T-helper 1 cell (primary cell): ENCODE data around the gene CCDC144A.
"Not testable (repeated sequence)": the region's sequence is repeated elsewhere in the genome, so short reads cannot be mapped to it uniquely, and the experiment has no call there.

Source experiments
- DNase-seq, 5 donors: peaks; one replicate each; pipeline ENCODE4 v3.0.0-alpha.2; 2012 to 2020

CCDC144A gene

GRCh38 chr17:16758177-16758576 is 68.1 kb downstream of the CCDC144A start:
- not testable (repeated sequence) for DNase-seq

- DNase-seq = not testable (repeated sequence)
Measured at GRCh38 chr17:16768290-16769175, 78.5 kb downstream of the CCDC144A start.

GRCh38 chr17:16772394-16773145 is 82.5 kb downstream of the CCDC144A start:
- DNase-seq = not testable (repeated sequence)

- not testable (repeated sequence) for DNase-seq
Measured at GRCh38 chr17:16773146-16773522, 83.1 kb downstream of the CCDC144A start.

- peak in 1 of 5 donors; percentile 1 for DNase-seq
Measured at GRCh38 chr17:16787851-16788250, 97.8 kb downstream of the CCDC144A start.

- DNase-seq = not testable (repeated sequence)
Measured at GRCh38 chr17:16788889-16789536, 99.0 kb downstream of the CCDC144A start.

GRCh38 chr17:16789622-16790021 is 99.6 kb downstream of the CCDC144A start:
- not testable (repeated sequence) for DNase-seq

- not testable (repeated sequence) for DNase-seq
Measured at GRCh38 chr17:16790313-16790871, 100.4 kb downstream of the CCDC144A start.

GRCh38 chr17:16794215-16794614 is 104.2 kb downstream of the CCDC144A start:
- DNase-seq = not testable (repeated sequence)

- not testable (repeated sequence) for DNase-seq
Measured at GRCh38 chr17:16795894-16796293, 105.9 kb downstream of the CCDC144A start.

- DNase-seq = not testable (repeated sequence)
Measured at GRCh38 chr17:16804851-16805250, 114.8 kb downstream of the CCDC144A start.

GRCh38 chr17:16806599-16806998 is 116.6 kb downstream of the CCDC144A start:
- not testable (repeated sequence) for DNase-seq

- not testable (repeated sequence) for DNase-seq
Measured at GRCh38 chr17:16807620-16808019, 117.6 kb downstream of the CCDC144A start.

GRCh38 chr17:16810236-16810635 is 120.2 kb downstream of the CCDC144A start:
- DNase-seq = not testable (repeated sequence)

- DNase-seq = not testable (repeated sequence)
Measured at GRCh38 chr17:16812126-16812525, 122.1 kb downstream of the CCDC144A start.

- DNase-seq = no peak
Measured at GRCh38 chr17:16814439-16814838, 124.4 kb downstream of the CCDC144A start.

GRCh38 chr17:16817201-16817600 is 127.2 kb downstream of the CCDC144A start:
- no peak for DNase-seq

GRCh38 chr17:16817940-16818339 is 127.9 kb downstream of the CCDC144A start:
- DNase-seq = not testable (repeated sequence)

GRCh38 chr17:16818340-16818739 is 128.3 kb downstream of the CCDC144A start:
- DNase-seq = no peak

GRCh38 chr17:16818821-16819683 is 129.0 kb downstream of the CCDC144A start:
- DNase-seq = no peak

GRCh38 chr17:16820161-16820877 is 130.3 kb downstream of the CCDC144A start:
- no peak for DNase-seq
